ENCODE measurements around the gene GZMM. TPM values are rescaled to one million over a fixed set of nuclear protein-coding genes. Genes with fewer than 3 reads are reported as not detected.
A peak's percentile ranks its signal among the peaks of the same experiment; 100 is the strongest.

The GZMM gene
- total and polyA plus RNA-seq, 8 donors: 0.45 to 1.4 (median 0.70) TPM; not detected in 1

DNA sequence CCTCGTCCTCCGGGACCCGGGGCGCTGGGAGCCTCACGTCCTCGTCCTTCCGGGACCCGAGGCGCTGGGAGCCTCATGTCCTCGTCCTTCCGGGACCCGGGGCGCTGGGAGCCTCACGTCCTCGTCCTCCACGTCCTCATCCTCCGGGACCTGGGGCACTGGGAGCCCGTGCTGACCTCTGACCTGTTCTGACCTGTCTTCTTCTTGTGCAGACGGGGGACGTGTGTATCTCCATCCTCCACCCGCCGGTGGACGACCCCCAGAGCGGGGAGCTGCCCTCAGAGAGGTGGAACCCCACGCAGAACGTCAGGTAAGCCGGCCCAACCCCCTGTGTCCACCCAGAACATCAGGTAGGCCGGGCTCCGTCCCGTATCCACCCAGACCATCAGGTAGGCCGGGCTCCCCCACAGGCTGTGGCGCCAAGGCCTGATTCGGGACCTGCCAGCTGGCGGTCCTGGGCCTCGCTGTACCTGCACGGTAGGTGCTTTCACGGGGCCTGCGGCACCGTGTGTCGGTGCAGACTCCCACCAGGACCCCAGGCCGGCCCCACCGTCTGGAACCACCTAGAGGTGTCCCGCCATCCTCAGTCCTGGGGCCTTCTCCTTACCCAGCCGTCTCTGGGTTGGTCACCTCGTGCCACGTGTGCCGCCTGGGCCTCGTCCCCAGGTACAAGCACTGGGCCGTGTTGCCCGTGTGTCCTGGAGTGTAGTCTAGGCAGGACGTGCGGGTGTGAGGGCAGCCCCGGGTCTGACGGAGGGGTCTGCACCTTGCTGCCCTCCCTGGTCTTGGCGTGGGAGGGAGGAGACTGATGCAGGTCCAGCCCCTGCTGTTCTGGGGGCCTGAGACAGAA is 7.6 kb upstream of the GZMM start:
- ATAC-seq (no peak), DNase-seq (no peak)
- intact Hi-C loops (cut with DNase I): no loop called here
- TF ChIP-seq, protein P1, sequence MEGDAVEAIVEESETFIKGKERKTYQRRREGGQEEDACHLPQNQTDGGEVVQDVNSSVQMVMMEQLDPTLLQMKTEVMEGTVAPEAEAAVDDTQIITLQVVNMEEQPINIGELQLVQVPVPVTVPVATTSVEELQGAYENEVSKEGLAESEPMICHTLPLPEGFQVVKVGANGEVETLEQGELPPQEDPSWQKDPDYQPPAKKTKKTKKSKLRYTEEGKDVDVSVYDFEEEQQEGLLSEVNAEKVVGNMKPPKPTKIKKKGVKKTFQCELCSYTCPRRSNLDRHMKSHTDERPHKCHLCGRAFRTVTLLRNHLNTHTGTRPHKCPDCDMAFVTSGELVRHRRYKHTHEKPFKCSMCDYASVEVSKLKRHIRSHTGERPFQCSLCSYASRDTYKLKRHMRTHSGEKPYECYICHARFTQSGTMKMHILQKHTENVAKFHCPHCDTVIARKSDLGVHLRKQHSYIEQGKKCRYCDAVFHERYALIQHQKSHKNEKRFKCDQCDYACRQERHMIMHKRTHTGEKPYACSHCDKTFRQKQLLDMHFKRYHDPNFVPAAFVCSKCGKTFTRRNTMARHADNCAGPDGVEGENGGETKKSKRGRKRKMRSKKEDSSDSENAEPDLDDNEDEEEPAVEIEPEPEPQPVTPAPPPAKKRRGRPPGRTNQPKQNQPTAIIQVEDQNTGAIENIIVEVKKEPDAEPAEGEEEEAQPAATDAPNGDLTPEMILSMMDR (IDR thresholded peaks at IDR 0.05): no peak
- Histone ChIP-seq H3K27me3 (no peaks in the 10 kb centered on the region), H3K9me3 (no peaks in the 10 kb centered on the region), H3K4me1 (peaks cover 15 to 29% of the 10 kb centered on the region in 2 donors), H3K27ac (peak overlapping the region in 1 of 2 donors; percentile 28), H3K36me3 (peaks cover 0 to 52% of the 10 kb centered on the region in 2 donors), H3K4me3 (no peak overlapping the region)

DNA sequence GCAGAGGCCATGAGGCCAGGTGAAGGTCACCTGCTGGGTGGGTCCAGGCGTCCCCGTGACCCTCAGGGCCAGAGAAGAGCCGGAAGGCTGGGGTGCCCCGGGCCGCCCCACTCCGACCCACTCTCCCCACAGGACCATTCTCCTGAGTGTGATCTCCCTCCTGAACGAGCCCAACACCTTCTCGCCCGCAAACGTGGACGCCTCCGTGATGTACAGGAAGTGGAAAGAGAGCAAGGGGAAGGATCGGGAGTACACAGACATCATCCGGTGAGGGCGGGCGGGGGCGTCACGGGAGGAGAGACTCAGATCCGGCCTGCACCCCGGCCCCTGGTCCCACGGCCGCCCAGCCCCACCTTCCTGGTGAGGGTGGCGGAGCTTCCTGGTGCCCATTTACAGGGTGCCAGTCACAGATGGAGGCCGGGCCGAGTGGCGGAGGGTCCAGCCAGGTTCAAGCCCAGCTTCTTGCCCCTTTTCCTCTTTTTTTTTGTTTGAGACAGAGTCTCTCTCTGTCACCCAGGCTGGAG is 6.9 kb upstream of the GZMM start:
- H3K27me3 ChIP-seq: no peaks in the 10 kb centered on the region
- no peaks in the 10 kb centered on the region for H3K9me3 ChIP-seq
- TF ChIP-seq, protein P1 (IDR thresholded peaks at IDR 0.05): no peak
- H3K4me1 ChIP-seq: peaks cover 15 to 29% of the 10 kb centered on the region in 2 donors
- no peak for ATAC-seq
- intact Hi-C loops (cut with DNase I): no loop called here
- peaks cover 0 to 59% of the 10 kb centered on the region in 2 donors for H3K36me3 ChIP-seq
- peak overlapping the region in 1 of 2 donors; percentile 28 for H3K27ac ChIP-seq
- no peak for DNase-seq
- no peak overlapping the region for H3K4me3 ChIP-seq

DNA sequence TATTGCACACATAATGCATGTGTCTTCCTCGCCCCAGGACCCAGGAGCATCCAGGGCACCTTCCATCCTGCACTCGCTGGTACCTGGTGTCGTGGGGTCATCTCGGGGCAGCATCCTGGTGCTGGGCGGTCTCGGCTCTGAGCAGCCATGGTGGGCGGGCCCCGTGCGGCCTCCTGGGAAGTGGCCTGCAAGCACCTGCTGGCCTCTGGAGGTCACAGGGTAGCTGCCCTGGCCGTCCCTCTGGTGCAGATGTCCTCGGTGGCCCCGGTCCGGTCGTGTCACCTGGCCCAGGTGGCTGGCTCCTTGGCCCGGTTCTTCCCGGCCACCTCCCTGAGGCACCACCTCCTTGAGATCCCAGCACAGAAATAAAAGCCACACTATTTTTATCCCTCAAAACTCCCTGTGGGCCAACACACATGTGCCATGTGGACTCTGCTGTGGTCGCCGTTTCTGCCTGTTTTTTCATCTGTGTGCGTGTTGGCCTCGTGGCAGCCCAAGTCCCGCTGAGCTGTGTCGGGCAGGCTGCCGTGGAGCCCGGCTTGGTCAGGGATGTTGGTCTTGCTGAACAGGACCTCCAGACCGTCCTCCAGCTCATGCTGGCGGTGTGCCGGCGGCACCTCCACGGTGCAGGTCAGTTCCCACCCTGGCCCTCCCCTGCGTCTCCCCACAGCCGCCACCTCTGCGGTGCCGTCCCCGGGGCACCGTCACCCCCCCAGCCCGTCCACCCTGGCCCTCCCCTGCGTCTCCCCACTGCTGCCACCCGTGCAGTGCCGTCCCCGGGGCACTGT is 5.0 kb upstream of the GZMM start:
- intact Hi-C loops (cut with DNase I): no loop called here
- no peaks in the 10 kb centered on the region for H3K9me3 ChIP-seq

DNA sequence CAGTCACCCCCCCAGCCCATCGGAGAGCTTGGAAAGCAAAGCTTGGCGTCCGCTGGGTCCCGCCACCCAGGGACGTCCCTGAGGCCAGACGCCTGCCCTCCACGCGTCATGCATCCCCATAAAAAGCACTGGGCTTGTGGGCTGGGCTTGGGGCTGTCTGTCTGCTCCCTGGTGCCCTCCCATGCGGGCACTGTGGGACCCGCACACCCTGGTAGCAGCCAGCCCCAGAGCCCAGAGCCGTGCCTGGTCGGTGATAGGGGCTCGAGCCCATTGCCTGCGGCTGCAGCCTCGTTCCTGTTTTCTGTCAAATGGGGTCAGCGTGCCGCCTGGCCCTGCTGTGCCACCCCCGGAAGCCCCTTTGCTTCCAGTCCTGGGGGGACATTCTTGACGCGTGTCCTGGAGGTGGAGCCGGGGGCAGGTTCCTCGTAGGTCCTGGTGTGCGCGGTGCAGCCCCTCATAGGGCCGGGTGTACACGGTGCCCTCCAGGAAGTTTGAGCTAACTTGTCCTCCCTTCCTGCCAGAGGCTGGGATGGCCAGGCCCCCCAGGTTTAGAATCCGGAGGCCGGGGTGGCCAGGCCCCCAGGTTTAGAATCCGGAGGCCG is 4.3 kb upstream of the GZMM start:
- intact Hi-C loops (cut with DNase I): no loop called here
- H3K27ac ChIP-seq: no peak overlapping the region
- peaks cover 0 to 68% of the 10 kb centered on the region in 2 donors for H3K36me3 ChIP-seq
- no peak for ATAC-seq
- DNase-seq: no peak
- peaks cover 7 to 11% of the 10 kb centered on the region in 2 donors for H3K4me1 ChIP-seq
- no peak overlapping the region for H3K4me3 ChIP-seq
- TF ChIP-seq, protein P1 (IDR thresholded peaks at IDR 0.05): no peak
- no peaks in the 10 kb centered on the region for H3K27me3 ChIP-seq
- no peaks in the 10 kb centered on the region for H3K9me3 ChIP-seq

More for the DNA sequence above, 5.0 kb upstream of the GZMM start:
- Histone ChIP-seq H3K36me3 (peaks cover 0 to 68% of the 10 kb centered on the region in 2 donors), H3K4me1 (peaks cover 8 to 15% of the 10 kb centered on the region in 2 donors), H3K27ac (no peak overlapping the region), H3K4me3 (no peak overlapping the region), H3K27me3 (no peaks in the 10 kb centered on the region)
- TF ChIP-seq, protein P1 (IDR thresholded peaks at IDR 0.05): no peak
- ATAC-seq (no peak), DNase-seq (no peak)

All from left lung (tissue), 10 donors.